Fibroblast of villous mesenchyme (primary cell): ENCODE data around the gene GALNT7. TPM values are rescaled to one million over a fixed set of nuclear protein-coding genes. Genes with fewer than 3 reads are reported as not detected.

Experiments
- DNase-seq: peaks from one replicate; pipeline ENCODE4 v3.0.0-alpha.2; 2010; ENCODE audit warnings: low read depth
- H3K4me3 ChIP-seq: 2 replicates; pipeline ENCODE4 v1.5.1; 2011; ENCODE audit warnings: low read depth, mild to moderate bottlenecking, low read length
- CTCF ChIP-seq: IDR thresholded peaks from 2 replicates; pipeline ENCODE4 v1.5.1; 2012; ENCODE audit warnings: low read depth, mild to moderate bottlenecking, low read length; ENCODE audit not compliant: insufficient read depth
- total RNA-seq: library from RNA; depleted of rRNA; stranded (reverse); fragments of >200 nt; gene quantifications from 2 replicates; pipeline ENCODE4 v1.2.3, GENCODE V29; 2012

GALNT7 gene
- total RNA-seq, 1 donor, result 23.3 TPM

DNA sequence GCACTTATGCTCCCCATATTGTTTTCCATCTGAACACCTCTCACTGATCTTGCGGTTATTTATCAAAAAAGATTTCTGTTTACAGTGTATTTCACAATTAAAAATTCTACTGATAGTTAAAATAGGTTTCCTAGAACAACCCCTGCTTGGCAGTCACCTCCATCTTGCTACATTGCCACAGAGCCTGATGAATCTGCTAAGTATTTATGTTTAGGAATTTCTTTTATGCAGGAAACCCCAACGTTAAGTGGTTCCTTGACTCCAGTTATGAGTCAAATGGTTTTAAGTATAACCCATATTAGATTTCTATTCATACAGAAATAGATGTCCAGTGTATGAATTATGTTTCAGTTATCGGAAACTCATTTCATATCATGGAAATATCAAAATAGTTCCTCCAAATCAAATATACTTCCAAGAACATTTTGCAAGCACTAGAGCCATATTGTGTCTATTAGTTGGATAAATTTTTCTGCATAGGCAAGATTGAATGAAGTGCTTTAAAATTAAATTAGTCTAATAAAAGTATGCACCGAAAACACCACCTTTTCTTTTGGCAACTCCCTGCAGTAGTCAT is 20.6 kb downstream of the GALNT7 start:
- no peak for TF ChIP-seq CTCF
- no peak overlapping the region for H3K4me3 ChIP-seq
- DNase-seq, result no peak

DNA sequence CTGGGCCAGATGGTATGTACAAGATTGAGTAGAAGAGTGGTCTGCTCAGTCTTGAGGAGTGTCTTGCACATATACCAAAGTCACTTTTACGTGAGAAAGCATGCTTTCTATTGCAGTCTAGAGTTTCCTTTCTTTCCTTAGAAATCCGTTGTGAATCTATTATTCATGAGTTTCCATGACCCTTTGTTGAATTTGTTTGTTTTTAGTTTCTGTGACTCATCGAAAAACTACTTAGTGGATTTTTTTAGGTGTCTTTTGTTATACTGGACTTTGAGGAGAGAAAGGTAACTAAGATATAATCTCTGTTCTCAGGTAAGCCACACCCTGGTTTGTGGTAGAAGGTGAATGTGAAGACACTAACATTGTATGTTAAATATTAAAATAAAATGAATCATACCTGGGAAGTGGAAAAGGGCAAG is 23.0 kb downstream of the GALNT7 start:
- no peak for DNase-seq
- no peak for TF ChIP-seq CTCF

DNA sequence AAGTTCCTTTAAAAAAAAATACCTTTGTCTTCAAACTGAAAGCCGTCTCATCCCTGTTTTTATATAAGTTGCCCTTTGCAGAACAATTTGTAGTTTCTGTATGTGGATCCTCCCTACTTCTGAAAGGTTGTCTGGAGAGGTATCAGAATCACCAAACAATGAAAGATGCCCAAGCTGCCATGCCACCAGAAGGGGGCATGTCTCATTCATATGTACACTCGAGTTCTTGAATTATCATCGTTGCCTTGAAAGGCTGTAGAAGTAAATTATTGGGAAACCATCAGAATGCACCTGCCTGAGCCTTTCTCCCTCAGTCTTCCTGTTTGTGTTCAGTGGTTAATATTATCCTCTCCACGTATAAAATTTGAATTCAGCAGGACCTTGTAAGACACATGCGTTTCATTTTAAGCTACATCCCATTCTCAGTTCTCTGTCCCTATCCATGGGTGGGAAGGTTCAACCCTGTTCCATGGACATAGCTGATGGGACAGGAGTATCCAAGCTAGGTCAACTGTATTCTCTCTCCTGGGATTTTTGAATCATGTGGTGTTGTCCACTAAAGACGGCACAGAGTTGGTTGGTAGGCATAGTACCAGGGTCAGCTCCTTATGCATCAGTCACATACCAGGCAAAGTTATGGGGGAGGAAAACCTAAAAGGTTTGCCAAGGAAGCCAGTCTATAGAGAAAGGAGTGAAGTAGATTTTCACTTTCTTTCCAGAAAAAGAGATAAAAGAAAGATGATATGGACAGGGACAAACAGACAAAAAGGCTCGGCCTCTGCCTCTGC is 24.0 kb downstream of the GALNT7 start:
- no peak for DNase-seq
- peak; percentile 7 for TF ChIP-seq CTCF
- H3K4me3 ChIP-seq, result no peak overlapping the region

More for the DNA sequence above, 23.0 kb downstream of the GALNT7 start:
- no peak overlapping the region for H3K4me3 ChIP-seq

- no peak for TF ChIP-seq CTCF
- H3K4me3 ChIP-seq, result no peak overlapping the region
- no peak for DNase-seq
These were observed 25.5 kb downstream of the GALNT7 start for GRCh38 chr4:173194157-173194556.

GRCh38 chr4:173195109-173195508 is 26.5 kb downstream of the GALNT7 start:
- no peak for TF ChIP-seq CTCF
- DNase-seq, result no peak
- H3K4me3 ChIP-seq, result no peak overlapping the region

DNA sequence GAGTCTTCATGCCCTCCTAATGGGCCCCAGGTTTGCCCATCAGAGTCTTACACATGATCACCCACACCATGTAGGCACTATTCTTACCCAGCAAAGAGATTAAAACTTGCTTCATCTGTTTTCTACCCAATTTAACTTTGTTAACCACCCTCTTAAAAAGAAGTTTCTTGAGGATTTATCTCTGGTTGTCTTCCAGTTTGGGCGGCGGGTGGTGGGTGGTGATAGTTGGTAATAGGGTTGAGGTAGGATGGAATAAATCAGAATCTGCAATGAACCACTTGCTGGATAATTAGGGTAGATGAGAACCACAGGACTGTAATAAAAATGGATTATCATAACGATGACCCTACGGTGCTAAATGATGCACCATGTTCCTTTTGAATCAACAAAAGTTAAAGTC is 30.9 kb downstream of the GALNT7 start:
- H3K4me3 ChIP-seq, result no peak overlapping the region
- DNase-seq, result no peak
- no peak for TF ChIP-seq CTCF
